Measurements from ENCODE around the gene TMEM219.

The TMEM219 gene

GRCh38 chr16:29995324-29995910, 33.5 kb downstream of the TMEM219 start, which contains the start of gene HIRIP3:
Gene HIRIP3, minus strand, starts transcription at chr16:29995617. Its CDS starts 12 bp downstream, at chr16:29995605.
- peak; percentile 85 for DNase-seq (ENCODE audit: low spot score)

DNA sequence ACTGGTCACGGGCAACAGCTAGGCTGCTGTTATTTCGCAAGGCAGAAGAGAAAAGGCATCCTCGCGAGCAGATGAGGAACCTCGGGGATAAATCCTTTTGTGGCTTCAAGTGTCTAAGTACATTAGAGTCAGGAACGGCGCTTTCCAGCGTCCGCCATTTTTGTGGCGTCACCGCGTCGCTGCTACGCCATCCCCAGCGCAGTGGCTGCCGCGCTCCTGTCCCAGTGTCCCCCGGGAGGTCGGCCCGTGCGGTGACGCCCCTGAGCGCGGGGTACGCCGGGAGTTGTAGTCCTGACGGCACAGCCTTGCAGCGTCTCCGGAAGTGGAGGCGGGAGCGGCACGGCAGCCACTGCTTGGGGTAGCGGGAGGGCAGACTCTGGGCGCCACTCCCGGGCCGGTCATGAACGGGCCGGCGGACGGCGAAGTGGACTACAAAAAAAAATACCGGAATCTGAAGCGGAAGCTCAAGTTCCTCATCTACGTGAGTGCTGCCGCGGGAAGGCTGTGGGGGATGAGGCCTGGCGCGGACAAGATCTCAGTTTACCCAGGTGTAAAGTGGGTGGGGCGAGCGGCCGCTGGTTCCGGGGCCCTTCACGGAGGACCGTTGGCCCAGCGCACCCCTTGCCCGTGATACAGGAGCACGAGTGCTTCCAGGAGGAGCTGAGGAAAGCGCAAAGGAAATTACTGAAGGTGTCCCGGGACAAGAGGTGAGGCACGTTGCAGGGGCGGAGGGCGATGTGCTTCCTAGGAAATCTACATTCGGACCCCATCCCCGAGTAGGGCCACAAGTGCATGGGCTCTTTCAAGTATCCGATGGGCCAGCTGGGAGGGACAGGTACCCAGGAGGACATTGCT, 34.3 kb downstream of the TMEM219 start, which contains the start of gene INO80E:
INO80E (plus strand) TSS at position 331 of the 855 bp plus-strand sequence; CDS start at position 401, 70 bp downstream.
- peak; percentile 94 for DNase-seq (ENCODE audit: low spot score)

- DNase-seq (ENCODE audit: low spot score) = no peak
Observed at GRCh38 chr16:29996766-29997250, 34.9 kb downstream of the TMEM219 start.

DNA sequence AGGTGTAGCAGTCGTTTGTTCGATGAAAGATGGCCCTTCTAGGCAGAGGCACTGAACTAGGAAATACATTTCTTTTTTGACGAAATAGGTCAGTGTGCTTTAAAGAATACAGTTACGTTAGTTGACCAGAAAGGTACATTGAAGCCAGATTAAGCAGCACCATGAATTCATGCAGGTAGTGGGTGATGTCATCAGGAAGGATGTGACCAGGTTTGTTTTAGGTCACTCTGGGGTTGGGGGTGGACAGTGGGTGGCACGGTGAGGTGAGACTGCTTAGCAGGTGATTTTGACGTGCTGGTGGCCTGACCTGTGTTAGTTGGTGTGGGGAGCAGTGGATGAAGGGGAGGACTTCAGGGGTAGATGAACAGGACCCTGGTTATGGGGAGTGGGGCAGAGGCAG, 37.7 kb downstream of the TMEM219 start:
- no peak for DNase-seq (ENCODE audit: low spot score)

- DNase-seq (ENCODE audit: low spot score) = no peak
Observed at GRCh38 chr16:30000735-30001631, 39.1 kb downstream of the TMEM219 start.

DNA sequence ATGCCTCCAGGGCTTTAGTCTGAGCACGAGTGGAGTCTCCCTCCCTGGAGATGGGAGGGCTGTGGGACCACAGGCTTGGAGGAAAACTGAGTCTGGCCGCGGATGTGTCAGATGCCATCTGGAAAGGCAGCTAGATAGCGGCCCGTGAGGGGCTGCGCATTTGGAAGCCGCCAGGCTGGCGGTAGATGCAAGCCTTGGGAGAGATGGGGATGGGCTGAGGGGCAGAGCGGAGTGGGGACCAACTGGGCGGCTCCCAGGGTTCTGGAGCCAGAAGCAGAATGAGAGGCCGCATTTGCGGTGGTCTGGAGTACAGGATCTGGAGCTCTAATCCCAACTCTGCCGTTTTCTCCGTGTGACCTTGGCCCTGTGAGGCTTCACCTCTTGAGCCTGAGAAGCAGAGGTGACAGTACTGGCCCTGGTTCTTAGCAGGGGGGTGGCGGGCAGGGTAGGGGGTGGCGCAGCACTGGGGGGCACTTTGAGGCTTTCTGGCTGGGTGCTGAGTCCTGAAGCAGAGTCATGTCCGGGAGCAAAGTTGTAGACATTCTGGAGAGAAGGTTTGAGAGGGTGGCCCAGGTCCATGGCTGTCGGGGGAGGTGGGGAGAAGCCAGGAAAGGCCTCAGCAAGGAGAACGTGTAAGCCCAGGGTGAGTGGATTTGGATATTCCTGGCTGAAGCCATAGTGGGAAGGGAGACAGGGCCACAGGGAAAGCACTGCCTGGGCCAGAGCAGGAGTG, 40.9 kb downstream of the TMEM219 start:
- no peak for DNase-seq (ENCODE audit: low spot score)

DNA sequence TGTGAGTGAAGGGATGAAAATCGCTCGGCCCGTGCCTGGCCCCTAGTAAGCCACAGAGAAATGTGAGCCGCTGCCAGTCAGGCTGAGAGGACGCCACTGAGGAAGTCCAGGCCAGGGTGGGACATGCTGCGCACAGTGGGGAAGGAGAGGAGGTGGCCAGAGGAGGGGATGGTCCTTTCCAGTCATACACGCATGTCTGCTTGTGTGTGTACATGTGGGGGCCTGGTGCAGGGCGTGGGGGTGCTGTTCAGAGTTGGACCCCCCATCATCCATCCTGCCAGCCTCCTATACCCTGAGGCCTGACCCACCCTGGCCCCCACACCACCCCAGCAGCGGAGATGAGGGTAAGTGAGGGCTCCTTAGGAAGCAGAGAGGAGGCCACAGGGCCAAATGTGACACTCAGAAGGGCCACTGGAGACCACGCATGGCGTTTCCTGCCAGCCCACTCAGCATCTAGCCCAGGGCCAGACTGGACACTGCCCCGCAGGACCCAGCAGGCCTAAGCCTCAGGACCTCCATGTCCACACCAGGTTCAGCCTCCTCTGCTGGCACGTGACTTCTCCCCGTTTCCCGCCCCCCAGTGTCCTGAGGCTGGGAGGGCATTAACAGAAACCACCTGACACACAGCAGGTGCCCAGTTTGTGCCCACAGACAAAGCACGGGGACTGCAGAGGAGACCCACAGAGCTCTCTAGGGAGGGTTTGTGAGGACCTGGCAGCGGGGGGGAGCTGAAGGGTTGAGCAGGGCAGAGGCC, 42.0 kb downstream of the TMEM219 start:
- DNase-seq (ENCODE audit: low spot score) = no peak

GRCh38 chr16:30004424-30004776, 42.5 kb downstream of the TMEM219 start:
- peak; percentile 14 for DNase-seq (ENCODE audit: low spot score)

- peak; percentile 48 for DNase-seq (ENCODE audit: low spot score)
Observed at GRCh38 chr16:30004811-30005242, 42.9 kb downstream of the TMEM219 start.

DNA sequence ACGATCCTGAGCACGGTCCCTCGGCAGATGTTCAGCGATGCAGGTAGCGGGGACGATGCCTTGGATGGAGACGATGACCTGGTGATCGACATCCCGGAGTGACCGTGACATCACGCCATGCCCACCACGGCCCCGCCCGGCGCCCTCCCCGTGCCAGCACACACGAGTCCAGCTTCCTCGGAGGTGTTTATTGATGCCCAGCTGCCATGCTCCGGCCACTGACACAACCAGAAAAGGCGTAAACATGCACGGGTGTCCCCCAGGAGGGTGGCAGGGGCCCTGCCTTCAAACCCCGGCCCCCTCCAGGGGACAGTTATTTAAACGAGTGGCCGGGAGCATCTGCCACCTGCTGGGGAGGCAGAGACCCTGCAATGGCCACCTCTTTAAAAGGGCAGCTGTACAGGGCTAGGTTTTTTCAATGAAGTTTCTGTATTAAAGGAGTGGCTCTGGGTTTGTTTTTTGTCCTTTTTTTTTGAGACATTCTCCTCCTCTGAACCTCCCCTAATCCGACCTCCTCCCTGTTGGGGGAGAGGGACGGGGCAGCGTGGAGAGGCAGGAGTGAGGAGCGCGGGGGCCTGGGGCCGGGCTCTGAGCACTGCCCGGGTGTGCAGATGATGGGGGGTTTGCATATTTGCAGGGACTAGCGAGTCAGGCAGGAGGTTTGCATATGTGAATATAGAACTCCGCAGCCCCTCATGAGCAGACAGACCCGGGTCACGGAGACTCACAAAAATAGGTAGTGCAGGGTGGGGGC, 43.6 kb downstream of the TMEM219 start:
- peak; percentile 57 for DNase-seq (ENCODE audit: low spot score)

DNA sequence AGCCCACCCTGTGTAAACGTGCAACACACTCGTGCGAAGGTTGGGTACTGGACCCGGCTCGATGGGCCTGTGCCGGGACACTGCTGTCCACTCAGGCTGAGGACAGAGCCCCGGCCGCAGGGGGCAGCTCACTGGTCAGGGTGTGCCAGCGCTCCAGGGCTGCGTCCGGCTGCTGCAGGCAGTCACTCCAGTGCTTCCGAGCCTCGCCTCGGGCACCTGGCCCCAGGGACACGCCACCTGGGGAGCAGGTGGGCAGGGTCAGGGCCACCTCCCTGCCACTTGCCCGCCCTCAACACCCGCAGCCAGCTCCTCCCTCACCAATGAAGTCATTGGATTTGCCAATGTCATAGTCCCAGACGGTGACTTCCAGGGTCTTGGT, 44.2 kb downstream of the TMEM219 start:
- no peak for DNase-seq (ENCODE audit: low spot score)

DNA sequence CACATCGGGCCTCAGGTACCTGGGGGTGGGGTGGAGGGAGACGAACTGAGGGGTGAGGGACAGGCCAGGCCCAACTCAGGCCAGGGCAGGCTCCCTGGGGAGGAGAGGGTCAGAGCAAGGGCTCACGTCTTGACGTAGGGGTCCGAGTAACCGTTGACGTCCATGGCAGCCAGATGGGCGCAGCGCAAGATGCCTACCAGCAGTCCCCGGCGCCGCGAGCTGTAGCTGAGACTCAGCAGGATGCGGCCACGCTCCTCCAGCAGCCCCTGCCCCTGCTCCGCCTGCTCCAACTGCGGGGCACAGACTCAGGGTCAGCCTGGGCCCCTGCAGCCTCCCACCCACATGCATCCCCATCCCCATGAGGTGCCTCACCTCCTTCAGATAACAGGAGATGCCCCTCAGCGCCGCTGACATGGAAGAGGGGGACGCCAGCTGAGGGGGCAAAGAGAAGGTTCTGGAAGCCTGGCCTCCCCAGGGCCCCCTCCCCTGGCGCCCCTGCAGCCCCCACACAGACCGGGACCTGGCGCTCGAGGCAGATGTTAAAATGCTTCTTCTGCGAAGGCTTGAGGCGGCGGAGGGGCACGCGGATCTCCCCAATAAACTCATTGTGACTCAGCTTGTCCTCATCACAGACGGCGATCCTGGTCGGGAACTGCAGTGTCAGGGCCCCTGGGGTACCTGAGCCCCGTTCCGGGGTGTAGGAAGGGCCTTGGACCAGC, 44.9 kb downstream of the TMEM219 start:
- no peak for DNase-seq (ENCODE audit: low spot score)

GRCh38 chr16:30007378-30007895, 45.6 kb downstream of the TMEM219 start:
- DNase-seq (ENCODE audit: low spot score) = no peak

- no peak for DNase-seq (ENCODE audit: low spot score)
Observed at GRCh38 chr16:30009085-30009862, 47.4 kb downstream of the TMEM219 start.

- DNase-seq (ENCODE audit: low spot score) = no peak
Observed at GRCh38 chr16:30009990-30010843, 48.3 kb downstream of the TMEM219 start.

DNA sequence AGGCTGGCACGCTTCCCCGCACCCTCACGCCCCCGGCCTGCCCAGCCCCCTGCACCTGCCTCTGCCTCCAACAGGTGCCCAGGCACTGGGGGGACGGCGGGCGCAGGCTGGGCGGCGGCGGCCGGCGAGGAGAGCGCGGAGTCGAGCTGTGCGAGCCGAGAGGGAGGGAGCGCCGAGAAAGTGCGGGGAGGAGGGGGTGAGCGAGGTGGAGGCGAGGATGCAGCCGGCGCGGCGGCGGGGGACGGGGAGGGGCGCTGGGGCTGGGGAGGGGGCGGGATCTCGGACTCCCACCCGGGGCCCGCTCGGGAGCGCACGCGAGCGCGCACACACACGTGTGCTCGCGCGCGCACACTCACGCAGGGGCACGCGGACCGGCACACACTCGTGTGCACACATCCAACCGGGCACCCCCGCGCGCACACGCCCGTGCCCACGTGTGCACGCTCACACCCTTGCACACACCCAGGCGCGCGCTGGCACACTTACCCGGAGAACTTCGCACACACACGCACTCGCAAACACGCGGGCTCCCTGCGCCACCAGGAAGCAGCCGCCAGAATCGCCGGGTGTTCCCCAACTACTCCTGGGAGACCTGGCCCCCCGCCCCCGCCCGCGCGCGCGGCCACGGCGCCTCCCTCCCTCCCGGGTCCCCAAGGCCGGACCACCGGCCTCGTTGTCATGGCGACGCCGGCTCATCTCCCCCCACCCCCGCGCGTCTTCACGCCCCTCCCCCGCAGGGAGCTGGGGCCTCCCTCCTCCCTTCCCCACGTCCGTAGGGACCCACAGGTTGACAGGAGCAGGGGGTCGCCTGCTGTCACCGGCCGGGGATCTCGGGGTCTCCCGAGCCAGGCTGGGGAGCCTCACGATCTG, 49.2 kb downstream of the TMEM219 start, which contains the start of gene DOC2A:
DOC2A (minus strand) TSS at position 184 of the 870 bp plus-strand sequence. CDS start 805 bp downstream, outside the sequence.
- no peak for DNase-seq (ENCODE audit: low spot score)

Measured in SW480 (cell line).